Measurements from ENCODE around the gene RGS2.

DNA sequence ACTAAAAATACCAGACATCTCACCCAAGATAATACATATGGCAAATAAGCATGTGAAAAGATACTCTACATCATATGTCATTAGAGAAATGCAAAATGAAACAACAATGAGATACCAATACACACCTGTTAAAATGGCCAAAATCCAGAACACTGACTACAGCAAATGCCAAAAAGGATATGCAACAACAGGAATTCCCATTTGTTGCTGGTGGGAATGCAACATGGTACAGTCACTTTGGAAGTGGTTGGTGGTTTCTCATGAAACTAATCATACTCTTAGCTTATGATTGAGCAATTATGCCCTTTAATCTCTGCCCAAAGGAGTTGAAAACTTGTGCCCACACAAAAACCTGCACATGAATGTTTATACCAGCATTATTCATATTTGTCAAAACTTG, 6.4 kb upstream of the RGS2 start:
- no peak for TF ChIP-seq POLR2A (IDR thresholded peaks at IDR 0.05)
- TF ChIP-seq, protein P1, sequence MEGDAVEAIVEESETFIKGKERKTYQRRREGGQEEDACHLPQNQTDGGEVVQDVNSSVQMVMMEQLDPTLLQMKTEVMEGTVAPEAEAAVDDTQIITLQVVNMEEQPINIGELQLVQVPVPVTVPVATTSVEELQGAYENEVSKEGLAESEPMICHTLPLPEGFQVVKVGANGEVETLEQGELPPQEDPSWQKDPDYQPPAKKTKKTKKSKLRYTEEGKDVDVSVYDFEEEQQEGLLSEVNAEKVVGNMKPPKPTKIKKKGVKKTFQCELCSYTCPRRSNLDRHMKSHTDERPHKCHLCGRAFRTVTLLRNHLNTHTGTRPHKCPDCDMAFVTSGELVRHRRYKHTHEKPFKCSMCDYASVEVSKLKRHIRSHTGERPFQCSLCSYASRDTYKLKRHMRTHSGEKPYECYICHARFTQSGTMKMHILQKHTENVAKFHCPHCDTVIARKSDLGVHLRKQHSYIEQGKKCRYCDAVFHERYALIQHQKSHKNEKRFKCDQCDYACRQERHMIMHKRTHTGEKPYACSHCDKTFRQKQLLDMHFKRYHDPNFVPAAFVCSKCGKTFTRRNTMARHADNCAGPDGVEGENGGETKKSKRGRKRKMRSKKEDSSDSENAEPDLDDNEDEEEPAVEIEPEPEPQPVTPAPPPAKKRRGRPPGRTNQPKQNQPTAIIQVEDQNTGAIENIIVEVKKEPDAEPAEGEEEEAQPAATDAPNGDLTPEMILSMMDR (IDR thresholded peaks at IDR 0.05): no peak

Data from thyroid gland (tissue), 4 donors.